HG03039 (cell line): Measurements from ENCODE around the gene SDC4.

Experiments
- ATAC-seq: cut with Tn5 transposase; IDR thresholded peaks from one replicate; pipeline ENCODE4 v1.9.1; 2021; ENCODE audit warnings: mild to moderate bottlenecking, moderate library complexity; ENCODE audit not compliant: unreplicated experiment

SDC4 gene

DNA sequence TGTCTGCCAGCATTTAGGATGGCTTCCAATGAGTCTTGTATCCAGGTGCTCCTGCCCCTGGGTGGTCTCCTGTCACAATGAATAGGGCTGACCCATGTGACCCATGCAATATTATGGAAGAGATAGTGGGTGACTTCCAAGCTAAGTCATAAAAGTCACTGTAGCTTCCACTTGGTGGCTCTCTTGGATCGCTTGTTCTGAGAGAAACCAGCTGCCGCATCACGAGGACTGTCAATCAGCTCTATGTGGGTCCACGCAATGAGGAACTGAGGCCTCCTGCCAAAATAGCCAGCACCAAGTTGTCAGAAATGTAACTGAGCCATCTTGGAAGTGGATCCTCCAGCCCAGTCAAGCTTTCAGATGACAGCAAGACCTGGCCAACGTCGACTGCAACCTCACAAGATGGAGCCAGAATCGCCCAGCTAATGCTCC, 25.3 kb downstream of the SDC4 start:
- ATAC-seq: no peak

DNA sequence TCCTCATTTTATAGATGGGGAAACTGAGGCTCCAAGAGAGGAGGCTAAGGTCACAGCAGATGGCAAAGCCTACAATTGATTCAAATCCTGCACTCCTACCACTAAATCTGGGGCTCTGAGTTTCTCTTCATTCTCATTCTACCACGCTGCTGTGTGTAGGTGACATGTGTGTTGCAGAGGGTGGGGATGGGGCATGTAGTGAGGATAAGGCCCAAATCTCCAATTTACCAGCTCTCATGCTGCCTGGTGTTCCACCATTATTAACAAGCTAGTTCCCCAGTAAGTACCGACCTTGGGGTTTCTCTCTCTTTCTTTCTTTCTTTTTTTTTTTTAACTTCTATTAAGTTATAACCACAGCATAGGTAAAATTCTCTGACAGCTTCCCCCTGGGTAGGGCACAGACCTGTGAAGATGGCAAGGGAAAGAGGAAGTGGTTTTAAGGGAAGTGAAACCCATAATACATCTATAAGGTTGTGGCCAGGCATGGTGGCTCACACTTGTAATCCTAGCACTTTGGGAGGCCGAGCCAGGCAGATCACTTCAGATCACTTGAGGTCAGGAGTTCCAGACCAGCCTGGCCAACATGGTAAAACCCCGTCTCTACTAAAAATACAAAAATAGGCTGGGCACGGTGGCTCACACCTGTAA, 27.2 kb downstream of the SDC4 start:
- ATAC-seq: no peak

DNA sequence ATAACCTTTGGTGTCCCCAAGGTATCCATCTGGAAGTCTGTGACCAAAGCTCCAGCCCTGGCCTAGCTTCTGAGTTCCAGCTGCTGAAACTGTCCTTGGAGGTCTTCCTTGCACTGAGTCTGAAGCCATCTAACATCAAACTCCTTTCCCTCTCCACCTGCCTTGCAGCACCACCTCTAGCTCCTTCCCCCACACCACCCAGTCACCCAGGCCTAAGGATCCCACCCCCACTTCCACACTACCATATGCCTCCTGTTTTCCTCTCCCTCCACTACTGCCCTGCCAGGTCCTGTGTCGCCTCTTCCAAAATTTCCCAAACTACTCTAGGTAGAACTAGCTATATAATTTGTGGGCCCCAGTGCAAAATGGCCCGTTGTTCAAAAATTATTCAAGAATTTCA, 29.3 kb downstream of the SDC4 start:
- ATAC-seq: no peak

GRCh38 chr20:45318386-45318939, 29.8 kb downstream of the SDC4 start:
- ATAC-seq: no peak

DNA sequence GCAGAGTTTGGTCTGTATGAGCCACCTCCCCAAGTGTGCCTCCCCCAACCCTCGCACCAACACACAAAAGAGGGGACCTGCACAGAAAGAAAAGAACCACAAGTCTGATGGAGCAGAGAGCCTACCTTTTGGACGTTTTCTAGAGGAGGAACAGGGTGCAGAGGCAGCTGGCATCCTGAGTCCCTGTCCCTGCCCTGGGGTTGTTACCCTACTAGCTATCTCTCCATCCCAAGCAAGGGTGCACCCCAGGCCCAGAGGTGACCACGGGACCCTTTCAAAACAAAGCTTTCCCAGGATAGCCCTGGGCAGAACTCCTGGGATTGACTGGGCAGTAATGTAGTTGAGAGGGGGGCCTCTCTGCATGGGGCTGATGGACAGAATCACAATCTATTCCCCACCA, 30.4 kb downstream of the SDC4 start:
- ATAC-seq: no peak

- ATAC-seq: no peak
These were observed 31.8 kb downstream of the SDC4 start for GRCh38 chr20:45316150-45317080.

- no peak for ATAC-seq
These were observed 32.6 kb downstream of the SDC4 start for GRCh38 chr20:45315672-45316071.

DNA sequence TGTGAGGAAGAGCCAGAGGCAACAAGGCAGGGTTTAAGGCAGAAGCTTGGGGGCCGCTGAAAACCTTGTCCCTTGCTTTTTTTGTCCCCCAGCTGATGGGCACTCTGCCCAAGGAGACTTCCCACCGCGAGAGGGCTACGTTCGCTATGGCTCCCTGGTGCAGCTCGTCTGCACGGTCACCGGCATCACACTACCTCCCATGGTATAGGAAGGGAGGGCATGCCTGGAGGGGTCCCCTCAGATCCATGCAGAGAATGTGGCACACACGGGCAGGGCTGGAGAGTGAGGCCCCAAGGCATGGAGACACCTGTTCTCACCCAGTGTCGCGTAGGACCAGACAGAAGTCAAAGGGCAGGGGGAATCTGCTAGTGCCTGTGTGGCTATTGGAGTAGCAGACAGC, 34.3 kb downstream of the SDC4 start:
- ATAC-seq: no peak

- ATAC-seq: no peak
These were observed 35.0 kb downstream of the SDC4 start for GRCh38 chr20:45313065-45313695.

DNA sequence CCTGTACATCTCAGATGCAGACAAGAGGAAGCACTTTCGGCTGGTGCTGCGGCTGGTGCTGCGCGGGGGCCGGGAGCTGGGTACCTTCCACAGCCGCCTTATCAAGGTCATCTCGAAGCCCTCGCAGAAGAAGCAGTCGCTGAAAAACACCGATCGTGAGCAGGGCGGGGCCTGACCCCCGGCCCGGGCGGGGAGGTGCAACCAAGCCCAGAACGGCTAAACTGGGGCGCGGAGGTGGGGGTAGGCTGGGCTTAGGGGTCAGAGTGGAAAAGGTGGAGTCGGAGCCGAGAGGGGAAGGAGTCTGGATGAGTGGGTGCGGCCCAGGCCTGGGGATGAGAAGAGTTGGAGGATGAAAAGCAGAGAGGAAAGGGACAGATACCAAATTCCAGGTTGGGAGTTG, 36.0 kb downstream of the SDC4 start:
- no peak for ATAC-seq

DNA sequence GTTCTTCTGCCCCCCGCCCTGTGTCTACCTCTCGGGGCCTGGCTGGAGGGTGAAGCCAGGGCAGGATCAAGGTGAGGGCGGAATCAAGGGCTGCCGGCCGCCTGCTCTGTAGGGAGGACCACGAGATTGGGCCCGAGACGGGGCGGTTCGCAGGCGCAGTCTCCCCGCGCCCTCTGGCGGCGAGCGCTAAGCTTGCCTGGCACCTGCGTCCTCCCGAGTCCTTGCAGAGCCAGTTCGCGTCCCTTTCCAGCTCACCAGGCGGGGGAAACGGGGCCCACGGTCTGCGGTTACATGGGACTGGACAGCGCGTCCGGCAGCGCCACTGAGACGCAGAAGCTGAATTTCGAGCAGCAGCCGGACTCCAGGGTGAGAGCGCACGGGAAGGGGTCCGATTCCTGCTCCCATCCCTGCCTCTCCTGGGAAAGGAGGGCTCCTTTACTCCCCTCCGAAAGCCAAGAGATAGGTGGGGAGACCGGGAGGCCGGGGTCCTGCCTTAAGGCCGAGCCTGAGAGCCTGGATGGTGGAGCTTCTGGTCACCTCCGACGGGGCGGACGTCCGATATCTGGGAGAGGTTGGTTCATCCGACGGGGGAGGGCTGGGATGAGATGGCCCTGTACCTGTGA, 36.5 kb downstream of the SDC4 start:
- ATAC-seq: no peak

GRCh38 chr20:45309075-45309474, 39.1 kb downstream of the SDC4 start:
- ATAC-seq: no peak

- ATAC-seq: no peak
These were observed 40.0 kb downstream of the SDC4 start, which contains the start of gene MATN4 for GRCh38 chr20:45308117-45308778. Gene MATN4, minus strand, starts transcription at chr20:45308299. Its CDS starts 2,717 bp downstream, at chr20:45305582.

- no peak for ATAC-seq
These were observed 41.1 kb downstream of the SDC4 start for GRCh38 chr20:45307076-45307640.

DNA sequence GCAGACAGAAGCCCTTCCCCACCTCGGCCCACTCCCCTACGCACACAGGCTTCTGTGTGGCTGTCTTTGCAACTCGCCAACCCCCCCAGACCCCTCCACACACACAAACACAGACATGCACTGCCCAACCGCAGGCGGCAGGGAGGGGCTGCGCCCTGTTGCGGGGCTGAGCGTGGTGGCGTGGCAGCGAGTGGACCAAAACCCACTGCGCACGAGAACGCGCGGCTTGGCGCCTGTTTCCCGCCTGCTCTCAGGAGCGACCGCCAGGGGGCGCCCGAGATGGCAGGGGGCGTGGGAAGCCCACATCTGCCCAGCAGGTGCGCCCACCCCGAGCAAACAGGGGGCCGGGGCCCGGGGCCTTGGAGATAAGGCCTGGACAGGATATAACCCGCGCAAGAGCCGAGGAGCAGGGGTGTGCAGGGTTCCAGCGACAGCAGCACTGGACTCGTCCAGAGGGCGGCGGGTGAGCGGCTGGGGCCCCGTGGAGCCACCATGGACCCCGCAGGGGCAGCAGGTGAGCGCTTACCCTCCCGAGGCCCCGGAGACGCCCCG, 41.7 kb downstream of the SDC4 start, which contains the start of gene RBPJL:
TSS of gene RBPJL (plus strand) at position 410 of the 552 bp plus-strand sequence. CDS start at position 493, 83 bp downstream.
- ATAC-seq: no peak

DNA sequence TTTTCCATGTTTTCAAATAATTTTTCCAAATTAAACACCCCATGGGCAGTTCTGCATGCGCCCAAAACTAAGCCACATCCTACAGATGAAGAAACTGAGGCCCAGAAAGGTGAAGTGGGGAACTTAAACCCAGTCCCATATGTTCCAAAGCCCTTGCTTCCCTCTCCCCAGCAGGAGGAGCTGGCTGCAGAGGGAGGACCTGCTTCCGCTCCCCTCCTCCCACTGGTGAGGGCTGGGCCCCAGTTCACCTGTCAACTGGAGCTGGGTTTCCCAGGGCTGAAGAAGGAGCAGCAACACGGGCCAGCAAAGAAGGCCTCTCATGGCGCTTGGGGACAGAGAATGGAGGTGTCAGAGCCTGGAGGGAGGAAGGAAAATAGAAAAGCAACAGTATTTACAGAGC, 43.0 kb downstream of the SDC4 start:
- no peak for ATAC-seq

- ATAC-seq: no peak
These were observed 43.7 kb downstream of the SDC4 start for GRCh38 chr20:45304464-45304999.

DNA sequence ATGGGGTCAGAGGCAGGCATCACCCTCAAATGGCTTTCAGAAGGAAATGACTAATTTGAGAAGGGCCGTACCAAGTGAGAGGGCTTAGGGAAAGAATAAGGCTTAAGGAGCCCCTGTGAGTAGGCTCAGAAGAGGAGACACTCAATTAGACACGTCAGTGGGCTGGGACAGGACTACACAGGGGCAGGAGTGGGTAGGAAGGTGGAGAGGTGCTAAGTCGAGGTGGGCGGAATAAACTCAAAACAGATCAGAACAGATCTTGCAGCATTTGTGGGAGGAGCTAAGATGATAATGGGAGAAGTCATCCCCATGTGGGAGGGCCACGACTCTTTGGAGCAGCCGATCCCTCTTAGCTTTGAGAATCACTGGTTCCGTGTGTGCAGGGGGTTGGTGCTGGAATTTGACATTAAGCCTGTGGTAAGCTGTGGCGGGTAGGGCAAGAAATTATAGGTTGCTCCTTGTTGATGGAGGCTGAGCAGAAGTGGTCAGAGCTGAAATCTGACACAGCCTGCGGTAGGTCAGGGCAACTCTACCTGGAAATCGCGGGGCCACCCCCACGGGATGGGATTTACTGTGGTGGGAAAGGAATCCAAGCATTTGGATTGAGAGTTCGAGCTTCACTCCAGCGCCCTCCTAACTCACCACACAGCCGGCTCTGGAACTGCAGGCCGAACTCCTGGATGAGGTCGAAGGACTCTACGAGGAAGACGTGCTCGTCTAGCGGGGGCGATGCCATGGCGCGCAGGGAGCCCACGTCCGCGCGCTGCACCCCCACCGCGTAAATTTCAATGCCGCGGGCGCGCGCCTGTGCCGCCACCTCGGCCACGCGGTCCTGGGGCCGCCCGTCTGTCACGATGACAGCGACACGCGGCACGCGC, 44.4 kb downstream of the SDC4 start:
- ATAC-seq: no peak
